Loucy (cell line): Measurements from ENCODE around the gene C3AR1.
"Not testable (repeated sequence)": the region's sequence is repeated elsewhere in the genome, so short reads cannot be mapped to it uniquely, and the experiment has no call there.

Experiments used
- CTCF ChIP-seq: fragments of 200-600 bp; sonication (generic); conservative IDR thresholded peaks from 2 replicates; pipeline ENCODE4 v1.5.1; 2014; ENCODE audit warnings: mild to moderate bottlenecking, antibody characterized with exemption, low read length
- EZH2phosphoT487 ChIP-seq: fragments of 200-600 bp; IDR thresholded peaks from 2 replicates; pipeline ENCODE4 v1.6.1; 2018; ENCODE audit warnings: antibody characterized with exemption, mild to moderate bottlenecking, moderate library complexity, borderline replicate concordance

GRCh38 chr12:8031017-8031416 lies 35.1 kb downstream of the C3AR1 start:
- TF ChIP-seq EZH2phosphoT487, CTCF: not testable (repeated sequence)
